ENCODE data around the gene ZNF687. TPM values are rescaled to one million over a fixed set of nuclear protein-coding genes. Genes with fewer than 3 reads are reported as not detected.

ZNF687 gene
- polyA plus RNA-seq, 4 donors = 21.6 to 30.0 (median 26.4) TPM

DNA sequence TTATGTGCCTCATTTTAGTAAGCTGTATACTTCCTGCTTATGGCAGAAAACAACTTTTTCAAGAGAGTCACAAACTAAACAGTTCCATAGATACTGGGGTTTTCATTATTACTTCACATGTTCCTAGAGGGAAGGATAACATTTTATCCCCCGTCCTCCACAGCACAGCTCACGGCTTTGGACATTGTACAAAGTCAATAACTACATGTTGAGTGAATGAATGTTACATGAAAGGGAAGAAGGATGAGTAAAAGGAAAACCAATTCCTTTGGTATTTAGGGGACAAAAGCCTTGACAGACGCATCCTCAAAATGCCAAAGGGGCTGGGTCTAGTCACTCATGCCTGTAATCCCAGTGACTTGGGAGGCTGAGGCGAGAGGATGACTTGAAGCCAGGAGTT, 30.3 kb downstream of the ZNF687 start:
- DNase-seq (ENCODE audit: low read depth in 4 of 4, low spot score in 2 of 4) = no peak

DNA sequence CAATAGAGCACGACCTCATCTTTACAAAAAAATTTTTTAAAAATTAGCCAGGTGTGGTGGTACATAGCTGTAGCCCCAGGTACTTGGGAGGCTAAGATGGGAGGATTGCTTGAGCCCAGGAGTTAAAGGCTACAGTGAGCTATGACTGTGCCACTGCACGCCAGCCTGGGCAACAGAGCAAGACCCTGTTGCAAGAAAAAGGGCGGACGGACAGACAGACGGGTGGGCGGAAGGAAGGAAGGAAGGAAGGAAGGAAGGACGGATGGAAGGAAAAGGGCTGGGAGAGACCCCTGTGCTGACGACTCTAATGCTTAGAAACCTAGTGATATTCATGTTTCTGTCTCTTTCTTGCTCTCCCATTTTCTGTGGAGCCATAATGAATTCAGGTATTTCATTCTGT, 30.7 kb downstream of the ZNF687 start:
- no peak for DNase-seq (ENCODE audit: low read depth in 4 of 4, low spot score in 2 of 4)

DNA sequence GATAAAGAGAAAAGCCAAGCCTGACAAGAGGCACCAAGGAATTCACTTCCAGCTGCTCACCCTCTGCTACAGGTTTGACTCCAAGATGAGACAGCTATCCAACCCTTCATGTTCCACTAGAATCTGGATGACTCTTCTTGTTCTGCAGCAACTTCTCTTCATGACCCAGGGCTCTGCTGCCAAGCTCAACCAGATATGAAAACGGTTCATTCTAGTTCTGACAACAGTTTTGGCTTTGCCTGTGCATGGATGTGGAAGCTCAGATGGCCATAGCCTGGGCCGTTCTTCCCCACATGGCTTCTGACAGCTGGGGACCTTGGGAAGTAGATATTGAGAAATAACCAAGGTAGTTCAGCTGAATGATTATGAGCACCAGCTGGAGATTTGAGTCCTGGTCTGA, 31.4 kb downstream of the ZNF687 start:
- no peak for DNase-seq (ENCODE audit: low read depth in 4 of 4, low spot score in 2 of 4)

DNA sequence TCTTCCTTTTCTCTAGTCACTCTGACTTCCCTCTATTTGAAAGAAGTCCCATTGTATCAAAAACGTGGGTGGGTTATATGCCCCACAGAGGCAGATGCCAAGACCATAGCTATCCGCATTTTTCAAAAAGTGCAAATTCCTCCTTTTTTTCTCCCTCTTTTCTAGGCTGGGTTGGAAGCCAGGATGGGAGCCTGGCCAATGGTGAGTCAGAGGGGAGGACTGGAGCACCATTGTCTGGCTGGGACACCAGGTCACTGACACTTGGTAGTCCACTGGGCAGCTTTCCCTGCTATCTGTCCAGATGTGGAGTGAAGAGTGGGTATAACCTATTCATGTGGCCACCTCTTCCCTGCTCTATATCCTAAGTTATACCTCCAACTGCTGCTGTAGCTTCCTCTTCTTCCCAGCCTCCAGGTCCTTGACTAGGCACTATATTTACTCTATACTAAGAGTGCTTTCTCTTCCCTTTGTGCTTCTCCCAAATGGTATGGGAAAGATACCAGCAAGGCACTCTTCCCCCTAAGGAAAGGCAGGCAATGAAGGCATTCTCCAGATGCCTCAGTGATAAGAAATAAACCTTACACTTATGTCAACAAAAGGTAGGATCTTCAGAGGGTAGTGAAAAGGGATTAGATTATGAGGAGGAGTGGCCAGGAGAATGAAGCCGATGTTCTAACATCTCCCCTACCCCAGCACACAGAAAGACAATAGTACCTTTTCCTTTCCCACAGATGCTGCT, 32.2 kb downstream of the ZNF687 start:
- DNase-seq (ENCODE audit: low read depth in 4 of 4, low spot score in 2 of 4) = no peak

DNA sequence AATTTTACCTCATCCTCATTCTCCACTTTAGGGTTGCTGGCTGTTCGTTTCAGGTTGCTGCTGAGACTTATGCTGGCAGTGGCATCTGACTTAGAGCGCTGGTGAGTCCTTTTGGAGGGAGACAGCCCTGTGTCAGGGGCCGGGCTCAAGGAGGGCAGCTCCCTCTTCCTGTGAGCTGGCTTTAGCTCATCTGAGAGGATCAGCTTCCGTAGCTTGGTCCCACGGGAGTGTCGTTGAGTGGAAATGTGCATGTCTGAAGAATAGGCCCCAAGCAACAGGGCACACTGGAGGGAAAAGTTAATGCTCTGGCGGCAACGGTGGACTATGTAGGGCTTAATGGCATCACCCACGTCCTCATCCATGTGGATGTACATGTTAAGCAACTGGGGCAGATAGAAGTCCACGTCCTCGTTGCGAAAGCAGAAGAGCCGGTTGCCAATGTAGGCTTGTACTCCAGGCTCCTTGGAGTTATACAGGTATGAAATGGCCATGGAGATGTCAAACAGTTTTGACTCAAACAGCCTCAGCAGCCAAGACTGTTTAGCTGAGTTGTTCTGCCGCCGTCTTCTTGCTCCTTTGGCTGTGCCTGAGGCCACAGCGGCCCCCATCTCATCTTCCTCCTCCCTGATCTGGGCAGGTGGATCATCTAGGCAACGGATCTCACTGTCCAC, 33.6 kb downstream of the ZNF687 start:
- DNase-seq (ENCODE audit: low read depth in 4 of 4, low spot score in 2 of 4) = no peak

DNA sequence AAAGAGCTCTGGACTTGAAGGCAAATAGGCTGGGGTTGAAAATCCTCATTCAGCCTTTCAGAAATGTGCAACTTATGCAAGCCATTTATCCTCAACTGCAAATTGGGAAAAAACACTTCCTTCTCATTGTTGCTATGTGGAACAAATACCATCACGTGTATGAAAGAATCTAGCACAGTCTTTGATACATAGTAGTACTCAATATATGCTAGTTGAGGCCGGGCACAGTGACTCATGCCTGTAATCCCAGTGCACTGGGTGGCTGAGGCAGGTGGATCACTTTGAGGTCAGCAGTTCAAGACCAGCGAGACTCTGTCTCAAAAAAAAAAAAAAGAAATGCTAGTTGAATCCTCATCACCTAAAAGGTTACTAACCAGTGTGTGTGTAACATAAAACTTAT, 36.9 kb downstream of the ZNF687 start:
- no peak for DNase-seq (ENCODE audit: low read depth in 4 of 4, low spot score in 2 of 4)

DNA sequence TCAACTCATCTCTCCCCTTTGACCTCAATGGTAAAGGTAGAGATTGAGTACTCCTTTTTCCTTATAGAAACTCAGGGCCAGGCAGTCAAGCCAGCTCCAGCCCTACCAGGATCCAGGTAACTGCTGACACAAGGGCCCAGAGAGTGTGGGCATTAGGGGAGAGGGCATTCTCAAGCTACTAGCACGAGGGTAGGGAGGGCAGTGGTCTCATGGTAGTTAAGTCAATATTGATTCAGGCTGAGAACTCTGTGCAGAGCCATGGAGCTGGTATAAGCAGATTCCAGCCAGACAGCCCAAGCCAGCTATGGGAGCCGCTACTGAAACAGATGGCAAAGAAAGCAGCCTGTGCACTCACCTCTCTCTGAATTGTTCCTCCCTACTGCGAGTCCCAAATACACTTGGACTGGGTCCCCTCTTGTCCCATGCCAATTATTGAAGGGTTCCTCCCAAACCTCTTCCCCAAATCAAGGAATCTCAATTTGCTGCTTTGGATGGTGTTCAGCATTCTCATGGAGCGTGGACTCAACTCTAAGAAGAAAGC, 42.4 kb downstream of the ZNF687 start:
- no peak for DNase-seq (ENCODE audit: low read depth in 4 of 4, low spot score in 2 of 4)

DNA sequence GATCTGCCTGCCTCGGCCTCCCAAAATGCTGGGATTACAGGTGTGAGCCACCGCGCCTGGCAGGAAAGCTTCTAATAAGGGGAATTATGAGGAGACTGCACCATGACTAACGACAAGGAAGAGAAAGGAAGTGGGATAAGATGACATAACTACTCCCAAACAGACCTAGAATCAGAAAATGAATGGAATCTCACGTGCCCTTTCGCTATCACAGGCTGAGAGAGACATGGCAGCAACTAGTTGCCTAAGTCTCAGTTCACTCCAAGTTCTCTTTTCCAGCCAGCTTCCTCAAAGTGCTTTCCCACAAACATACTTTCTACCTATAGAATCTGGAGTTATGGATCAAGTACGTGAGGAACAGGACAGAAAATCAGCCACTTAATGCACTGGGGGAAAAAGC, 43.1 kb downstream of the ZNF687 start:
- DNase-seq (ENCODE audit: low read depth in 4 of 4, low spot score in 2 of 4) = no peak

DNA sequence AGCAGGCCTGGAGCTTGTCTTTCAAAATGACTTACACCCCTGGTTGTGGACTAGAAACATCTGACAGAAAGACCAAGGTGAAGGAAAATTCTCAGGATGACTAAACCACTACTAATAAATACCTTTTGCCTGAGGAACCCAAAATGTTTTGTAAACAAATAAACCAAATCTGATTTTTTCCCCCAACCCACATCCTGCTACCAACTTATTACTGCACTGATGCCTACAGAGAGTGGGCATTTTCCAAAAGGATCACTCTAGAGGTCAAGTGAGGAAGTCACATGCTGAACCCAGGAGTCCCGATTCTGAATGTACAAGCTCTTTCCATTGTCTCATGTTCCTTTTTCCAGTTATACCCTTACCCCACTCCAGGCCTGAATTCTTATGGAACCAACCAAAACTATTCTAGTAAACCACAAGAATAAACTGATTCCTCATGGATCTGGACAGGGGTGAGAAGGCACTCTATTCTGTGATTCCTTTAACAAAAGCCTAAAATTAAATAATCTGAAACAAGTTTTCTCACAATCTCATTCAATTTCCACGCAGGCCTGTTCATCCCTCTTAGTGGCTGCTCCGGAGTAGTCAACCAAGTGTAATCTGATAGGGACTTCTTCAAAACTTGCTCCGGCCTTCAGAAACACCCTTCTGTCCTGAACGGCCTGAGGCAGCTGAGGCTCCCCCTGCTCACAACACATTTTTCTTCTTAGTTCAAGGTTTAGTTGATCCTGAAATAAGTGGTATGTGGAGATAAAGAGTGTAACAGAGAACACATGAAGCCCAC, 43.7 kb downstream of the ZNF687 start:
- no peak for DNase-seq (ENCODE audit: low read depth in 4 of 4, low spot score in 2 of 4)

DNA sequence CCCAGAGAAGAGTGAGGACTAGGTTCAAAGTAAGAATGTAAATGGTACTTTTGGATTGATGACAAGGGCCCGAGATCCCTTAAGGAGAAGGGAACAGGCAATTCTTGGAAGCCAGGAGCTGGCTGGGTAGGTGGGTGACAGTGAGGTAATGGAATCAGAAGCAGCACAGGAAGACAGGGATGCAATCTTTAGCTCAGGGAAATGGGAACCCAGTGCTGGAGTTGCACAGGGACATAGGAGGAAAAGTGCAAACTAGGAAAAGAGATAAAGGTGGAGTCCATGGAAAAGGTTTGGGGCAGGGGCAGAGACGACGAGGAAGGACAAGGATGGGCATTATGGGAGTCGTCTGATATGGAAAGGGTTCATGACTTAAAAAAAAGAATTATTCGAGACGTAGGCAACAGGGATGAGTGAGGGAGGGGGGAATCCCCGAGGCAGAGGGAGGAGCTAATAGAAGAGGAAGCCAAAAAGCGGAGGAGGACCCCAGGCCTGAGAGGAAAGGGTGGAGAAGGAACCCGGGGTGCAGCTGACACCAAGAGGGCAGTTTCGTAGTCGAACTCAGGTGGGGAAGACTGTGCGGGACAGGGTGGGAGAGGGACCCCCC, 44.6 kb downstream of the ZNF687 start:
- peak in 1 of 4 donors; percentile 20 for DNase-seq (ENCODE audit: low read depth in 4 of 4, low spot score in 2 of 4)

DNA sequence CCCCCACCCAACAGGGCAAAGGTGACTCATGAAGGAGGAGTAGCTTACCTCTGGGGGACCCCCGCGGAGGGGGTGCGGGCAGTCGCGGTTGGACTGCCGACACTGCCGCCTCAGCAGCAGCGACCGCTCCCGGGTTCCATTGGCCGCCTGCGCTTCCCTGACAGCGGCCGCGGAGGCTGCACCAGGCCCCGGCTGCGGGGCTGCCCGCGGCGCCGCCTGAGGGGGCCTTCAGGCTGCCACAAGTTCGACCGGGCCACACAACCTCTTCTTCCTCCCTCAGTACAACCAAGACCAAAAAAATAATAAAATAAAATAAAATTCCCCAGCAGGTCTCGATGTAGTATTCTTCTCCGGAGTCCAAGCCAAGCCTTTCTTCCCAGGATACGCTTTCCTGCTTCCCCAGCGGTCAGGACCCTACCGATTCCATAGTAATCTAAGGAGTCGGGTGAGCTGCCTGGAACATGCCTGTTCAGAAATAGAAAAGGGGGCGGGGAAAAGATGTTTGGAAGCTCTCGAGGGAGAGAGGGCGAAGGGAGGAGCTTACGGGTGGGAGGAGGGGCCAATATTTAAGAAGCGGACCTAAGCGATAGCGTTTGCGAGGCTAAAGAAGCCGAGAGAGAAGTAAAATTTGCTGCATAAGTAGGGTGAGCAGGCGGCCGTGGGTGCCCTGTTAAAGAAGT, 45.3 kb downstream of the ZNF687 start, which contains the start of gene PI4KB:
Gene PI4KB (minus strand): TSS at position 194 of the 680 bp plus-strand sequence. CDS start 10,935 bp downstream, outside the sequence.
- peak; percentile 97 to 99 (median 98) for DNase-seq (ENCODE audit: low read depth in 4 of 4, low spot score in 2 of 4)

DNA sequence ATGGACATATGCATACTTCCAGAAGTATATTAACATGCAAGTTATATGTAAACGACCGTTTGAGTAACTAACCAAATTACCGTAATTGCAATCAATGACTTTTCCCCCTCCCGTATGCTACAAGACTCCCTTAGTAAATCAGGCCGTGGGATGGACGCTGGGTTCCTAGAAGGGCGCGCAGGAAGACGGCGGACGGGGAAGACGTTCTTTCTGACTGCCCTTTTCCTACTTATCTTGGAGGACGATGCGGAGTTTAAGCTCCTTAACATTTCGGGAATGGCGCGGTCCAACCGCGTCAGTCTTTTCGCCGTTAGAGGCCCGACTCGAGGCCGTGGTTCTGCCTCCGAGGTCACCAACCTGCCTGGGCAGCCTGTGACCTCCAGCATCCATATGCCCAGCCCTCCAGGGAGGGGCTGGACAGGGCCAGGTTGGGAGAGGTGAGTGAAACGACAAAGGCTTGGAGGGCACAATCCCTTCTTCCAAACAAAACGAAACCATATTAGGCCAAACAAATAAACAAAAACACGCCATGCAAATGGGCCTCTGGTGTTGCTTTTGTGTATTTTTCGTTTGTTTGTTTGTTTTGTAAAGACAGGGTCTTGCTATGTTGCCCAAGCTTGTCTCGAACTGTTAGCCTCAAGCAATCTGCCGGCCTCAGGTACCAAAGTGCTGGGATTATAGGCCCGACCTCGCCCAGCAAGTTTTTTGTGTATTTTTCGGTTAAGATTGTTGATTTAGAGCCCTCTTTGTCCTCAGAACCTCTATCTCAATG, 46.0 kb downstream of the ZNF687 start:
- DNase-seq (ENCODE audit: low read depth in 4 of 4, low spot score in 2 of 4) = peak in 1 of 4 donors; percentile 21

DNA sequence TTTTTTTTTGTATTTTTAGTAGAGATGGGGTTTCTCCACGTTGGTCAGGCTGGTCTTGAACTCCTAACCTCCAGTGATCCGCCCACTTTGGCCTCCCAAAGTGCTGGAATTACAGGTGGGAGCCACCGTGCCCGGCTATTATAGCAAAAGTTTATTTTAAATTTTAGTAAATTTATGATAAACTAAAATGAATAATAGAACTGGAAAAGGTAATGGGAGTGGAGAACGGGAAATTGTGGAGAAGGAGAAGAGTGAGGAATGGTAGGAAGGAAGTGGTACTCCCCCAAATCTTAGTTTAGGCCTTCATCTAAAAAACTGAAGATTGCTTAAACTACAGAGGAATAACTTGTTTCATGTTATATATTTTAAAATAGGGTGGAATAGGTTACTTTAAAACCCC, 52.7 kb downstream of the ZNF687 start:
- DNase-seq (ENCODE audit: low read depth in 4 of 4, low spot score in 2 of 4) = no peak

DNA sequence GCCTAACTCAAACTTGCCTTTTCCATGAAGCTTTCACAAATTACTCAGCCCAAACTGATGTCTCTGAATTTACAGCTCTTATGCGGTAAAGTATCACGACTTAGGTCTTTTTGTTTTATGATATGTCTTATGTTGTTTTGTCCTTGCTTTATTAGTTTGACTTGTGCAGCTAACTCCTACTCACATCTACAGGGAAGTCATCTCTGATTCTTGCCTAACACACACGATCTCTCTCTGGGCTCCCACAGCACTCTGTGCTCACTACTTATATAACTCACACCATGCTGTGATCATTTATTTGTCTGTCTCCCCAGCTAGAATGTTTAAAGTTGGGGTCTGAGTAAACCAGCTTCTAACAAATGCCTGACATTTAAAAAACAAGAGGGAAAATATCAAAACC, 54.5 kb downstream of the ZNF687 start:
- no peak for DNase-seq (ENCODE audit: low read depth in 4 of 4, low spot score in 2 of 4)

DNA sequence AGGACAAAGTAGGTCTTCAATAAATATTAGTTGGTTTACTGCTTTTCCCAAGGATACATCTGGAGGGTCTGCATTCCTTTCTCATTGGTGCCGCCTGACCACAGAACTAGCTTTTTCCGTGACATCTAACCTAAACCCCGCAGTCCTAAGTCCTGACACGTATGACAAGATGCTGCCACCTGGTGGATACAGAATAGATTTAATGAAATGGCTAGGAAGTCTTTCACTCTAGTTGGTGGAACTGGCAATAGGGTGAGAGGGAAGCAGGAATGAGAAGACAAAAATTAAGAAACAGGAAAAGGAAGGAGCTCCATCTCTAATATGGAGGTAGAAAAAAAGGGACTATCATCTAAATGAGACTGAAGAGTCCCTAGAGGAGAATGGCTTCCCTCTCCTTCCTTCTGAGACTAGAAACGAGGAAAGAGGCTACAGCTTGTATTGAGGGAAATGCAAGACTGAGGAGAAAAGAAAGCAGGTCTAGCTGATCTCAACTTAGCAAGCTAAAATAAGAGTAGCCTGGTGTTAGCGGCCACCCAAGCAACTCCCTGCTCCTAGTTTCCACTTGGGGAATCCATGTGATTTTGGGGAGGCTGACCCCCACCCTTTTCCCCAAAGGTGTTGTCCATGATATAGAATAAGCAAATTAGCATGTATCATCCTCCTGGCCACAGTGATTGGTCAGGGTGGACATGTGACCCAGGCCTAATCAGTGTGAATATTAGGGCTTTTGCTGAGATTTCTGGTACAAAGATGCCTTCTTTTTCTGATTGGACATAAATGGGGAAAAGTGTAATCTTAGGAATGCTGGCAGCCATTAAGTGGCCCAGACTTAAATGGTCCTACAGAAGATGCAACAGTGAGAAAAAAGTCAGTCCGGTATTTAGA, 59.0 kb downstream of the ZNF687 start:
- DNase-seq (ENCODE audit: low read depth in 4 of 4, low spot score in 2 of 4) = peak in 1 of 4 donors; percentile 69

Data from left renal cortex interstitium (tissue), 4 donors.